SH-SY5Y (cell line): ENCODE results near the gene TRPM2.

Source experiments
- GATA2 ChIP-seq: IDR thresholded peaks from 2 replicates; pipeline ENCODE4 v1.6.1; 2011; ENCODE audit warnings: mild to moderate bottlenecking, low read depth, low read length
- GATA3 ChIP-seq: IDR thresholded peaks from 2 replicates; pipeline ENCODE4 v1.6.1; 2011; ENCODE audit warnings: low read depth, mild to moderate bottlenecking, low read length, moderate library complexity

TRPM2 gene

DNA sequence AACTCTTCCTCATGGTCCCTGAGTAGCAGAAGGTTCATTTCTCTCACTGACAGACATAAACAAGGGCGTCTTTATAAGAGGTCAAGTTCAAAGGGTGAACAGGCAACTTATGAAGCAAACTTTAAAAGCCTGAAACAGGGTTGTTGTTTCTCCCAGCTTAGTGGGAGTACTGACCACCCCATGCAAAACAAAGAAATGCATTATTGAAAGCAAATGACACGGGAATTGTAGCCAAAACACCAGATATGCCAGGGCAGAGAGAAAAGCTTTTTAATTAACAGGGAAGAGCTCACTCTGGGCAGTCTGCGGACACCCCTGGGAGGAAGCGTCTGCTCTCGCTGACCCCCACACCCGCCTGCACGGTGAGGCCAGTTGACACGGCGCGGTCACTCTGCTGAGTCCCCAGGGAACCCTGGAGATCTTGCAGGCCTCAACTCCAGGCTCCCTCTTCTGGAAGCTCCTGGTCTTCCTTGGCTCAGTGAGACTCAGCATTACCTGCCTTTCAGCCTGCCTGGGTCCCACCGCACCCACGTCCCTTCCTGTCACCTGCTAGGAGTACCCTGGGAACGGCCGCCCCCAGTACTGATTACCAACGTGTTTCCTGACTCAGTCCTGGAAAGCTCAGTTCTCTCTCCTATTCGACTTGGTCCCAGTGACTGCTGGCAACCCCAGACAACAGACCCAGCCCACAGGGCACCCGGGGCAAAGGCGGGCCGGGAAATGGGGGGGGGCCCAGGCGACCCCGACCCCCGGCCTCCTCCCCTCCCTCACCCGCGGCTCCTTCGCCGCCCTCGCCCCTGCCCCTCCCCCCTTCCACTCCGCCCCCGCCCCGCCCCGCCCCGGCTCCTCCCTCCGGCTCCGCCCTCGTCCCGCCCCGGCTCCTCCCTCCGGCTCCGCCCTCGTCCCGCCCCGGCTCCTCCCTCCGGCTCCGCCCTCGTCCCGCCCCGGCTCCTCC is 15.2 kb upstream of the TRPM2 start:
- TF ChIP-seq GATA3, result no peak
- no peak for TF ChIP-seq GATA2

DNA sequence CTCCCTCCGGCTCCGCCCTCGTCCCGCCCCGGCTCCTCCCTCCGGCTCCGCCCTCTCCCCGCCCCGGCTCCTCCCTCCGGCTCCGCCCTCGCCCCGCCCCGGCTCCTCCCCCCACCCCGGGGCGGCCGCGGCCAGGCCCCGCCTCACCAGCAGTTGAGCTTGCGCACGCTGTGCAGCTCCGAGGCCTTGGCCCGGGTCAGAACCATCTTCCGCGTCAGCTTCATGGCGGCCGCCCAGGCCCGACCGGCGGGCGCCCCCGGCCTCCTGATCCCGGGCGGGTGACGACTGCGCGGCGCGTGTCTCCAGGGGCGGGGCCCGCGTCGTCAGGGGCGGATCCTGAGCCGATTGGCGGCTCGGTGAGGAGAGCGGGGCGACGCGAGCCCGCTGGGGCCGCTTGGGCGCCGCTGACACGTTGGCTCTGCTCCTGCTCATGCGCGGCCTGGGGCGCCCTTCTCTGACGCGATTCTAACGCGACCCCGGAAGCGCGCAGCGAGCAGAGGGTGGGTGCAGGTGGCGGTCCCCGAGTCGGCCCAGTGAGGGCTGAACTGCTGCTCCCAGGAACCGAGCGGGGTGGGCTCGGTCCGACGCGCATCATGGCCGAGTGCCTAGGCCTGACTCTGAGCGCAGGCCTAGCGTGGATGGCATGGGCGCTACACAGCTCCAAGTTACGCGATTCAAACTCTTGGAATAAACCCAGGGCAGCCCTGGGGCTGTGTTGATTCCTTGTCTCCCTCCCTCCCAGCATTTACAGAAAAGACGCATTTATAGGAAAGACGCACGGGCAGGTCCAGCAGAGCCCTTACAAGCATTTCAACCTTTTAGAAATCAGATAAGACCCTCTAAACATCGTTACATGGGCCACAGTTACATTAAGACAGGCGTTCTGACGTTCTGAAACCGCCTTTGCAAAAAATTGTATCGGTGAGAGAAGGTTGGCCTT is 14.2 kb upstream of the TRPM2 start, which contains the start of gene CFAP410:
Gene CFAP410 (minus strand): TSS at position 420 of the 940 bp plus-strand sequence. CDS start 196 bp downstream, at position 224.
- TF ChIP-seq GATA2 (no peak), GATA3 (no peak)

DNA sequence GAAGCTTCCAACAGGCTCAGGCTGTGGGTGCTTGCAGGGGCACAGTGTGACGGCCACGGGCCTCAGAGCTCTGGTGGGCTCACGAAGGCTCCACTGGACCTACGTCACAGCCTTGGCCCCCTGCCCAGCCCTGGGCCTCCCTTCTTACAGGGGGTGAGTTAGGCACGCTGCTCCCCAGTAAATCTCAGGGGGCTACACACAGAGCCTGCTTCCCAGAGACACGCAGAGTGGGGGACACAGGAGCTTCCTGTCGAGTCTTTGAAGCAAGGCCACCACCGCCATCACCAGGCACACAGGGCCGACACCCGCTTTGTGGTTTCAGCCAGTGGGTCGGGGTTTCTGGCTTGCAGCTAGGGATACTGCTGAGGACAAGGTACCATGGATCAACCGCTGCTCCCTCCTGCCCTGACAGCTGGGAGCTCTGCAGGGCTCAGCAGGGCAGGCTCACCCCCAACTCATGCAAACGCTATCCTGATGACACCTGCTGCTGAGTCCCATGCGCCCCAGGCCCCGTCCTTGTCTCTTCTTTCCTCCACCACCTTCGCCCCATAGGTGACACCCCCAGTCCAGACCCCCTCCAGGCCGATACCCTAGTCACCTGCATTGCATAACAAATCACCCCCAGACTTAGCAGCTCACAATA is 8.8 kb upstream of the TRPM2 start:
- TF ChIP-seq GATA2 (no peak), GATA3 (no peak)

DNA sequence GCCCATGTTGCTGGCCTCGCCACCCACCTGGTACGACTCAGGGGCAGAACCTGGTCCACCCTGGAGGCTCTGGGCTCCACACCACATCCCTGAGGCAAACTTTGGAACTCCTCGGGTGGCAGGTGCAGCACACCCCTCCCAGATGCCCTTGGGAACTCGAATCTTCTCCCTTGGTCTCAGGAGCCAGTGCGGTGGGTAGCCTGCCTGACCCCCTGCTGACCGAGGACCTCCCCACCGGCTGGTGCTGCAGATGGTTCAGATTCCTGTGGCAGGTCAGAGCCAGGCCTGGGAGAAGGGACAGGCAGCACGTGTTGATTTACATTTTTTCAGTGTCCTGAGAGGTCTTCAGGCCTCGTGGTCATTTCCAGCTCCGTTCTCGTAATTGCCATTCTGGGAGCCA is 7.9 kb upstream of the TRPM2 start:
- TF ChIP-seq GATA2 (no peak), GATA3 (no peak)

DNA sequence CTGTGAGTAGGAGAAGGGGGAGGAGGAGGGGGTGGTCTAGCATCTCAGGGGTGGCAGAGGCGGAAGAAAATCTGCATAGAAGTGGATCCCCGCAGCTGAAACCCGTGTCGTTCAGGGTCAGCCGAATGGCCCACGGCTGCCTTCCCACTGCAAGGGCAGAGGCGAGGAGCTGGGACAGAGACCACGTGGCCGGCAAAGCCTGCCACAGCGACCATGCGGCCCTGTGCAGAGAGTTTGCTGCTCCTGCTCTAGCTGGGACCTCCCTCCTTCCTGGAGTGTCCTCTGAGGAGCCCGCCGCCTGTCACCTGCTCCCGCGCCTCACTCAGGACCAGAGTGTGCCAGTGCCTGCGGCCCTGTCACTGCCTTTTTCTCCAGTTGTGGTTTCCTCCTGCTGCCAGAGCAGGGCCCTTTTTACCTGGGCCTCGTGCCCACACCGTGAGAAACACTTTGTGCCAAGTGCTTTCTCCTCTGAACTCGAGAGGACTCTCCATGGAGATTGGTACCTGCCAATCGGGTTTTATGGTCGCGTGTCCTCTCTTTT is 5.4 kb upstream of the TRPM2 start:
- TF ChIP-seq GATA3 (no peak), GATA2 (no peak)

DNA sequence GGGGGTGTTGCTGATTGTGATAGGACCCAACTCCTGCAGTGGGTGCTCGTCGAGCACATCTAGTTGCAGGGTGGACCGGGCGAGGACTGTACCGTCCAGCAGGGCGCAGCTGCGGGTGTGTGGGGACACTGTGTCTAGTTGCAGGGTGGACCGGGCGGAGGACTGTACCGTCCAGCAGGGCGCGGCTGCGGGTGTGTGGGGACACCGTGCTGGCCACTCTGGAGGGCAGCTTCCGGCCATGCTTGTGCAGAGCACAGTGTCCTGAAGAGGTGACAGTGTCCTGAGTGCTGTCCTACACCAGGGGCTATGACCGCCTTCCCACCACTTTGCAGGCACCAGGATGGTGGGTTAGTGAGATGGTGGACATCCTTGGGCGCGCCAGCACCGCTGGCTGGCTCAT is 4.6 kb upstream of the TRPM2 start:
- TF ChIP-seq GATA2 (no peak), GATA3 (no peak)

DNA sequence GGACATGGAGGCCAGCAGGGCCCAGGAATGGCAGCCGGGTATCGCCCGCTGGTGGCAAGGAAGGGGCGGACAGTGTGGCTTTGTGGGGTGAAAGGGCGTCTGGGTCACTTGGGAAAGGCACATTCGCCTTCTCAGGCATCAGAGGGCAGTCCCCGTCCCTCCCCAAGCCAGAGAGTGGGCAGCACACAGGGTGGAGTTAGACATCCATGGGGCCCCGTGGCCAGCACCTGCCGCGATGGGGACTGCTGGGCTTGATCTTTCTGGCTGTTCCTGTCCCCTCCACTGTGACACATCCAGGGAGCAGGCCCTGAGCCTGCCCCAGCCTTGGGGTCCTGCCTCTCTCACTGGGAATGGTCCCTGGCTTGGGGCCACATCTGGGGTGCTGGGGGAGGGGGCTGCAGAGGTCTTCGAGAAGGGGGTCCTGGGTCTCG is 4.0 kb upstream of the TRPM2 start:
- TF ChIP-seq GATA3 (no peak), GATA2 (no peak)

DNA sequence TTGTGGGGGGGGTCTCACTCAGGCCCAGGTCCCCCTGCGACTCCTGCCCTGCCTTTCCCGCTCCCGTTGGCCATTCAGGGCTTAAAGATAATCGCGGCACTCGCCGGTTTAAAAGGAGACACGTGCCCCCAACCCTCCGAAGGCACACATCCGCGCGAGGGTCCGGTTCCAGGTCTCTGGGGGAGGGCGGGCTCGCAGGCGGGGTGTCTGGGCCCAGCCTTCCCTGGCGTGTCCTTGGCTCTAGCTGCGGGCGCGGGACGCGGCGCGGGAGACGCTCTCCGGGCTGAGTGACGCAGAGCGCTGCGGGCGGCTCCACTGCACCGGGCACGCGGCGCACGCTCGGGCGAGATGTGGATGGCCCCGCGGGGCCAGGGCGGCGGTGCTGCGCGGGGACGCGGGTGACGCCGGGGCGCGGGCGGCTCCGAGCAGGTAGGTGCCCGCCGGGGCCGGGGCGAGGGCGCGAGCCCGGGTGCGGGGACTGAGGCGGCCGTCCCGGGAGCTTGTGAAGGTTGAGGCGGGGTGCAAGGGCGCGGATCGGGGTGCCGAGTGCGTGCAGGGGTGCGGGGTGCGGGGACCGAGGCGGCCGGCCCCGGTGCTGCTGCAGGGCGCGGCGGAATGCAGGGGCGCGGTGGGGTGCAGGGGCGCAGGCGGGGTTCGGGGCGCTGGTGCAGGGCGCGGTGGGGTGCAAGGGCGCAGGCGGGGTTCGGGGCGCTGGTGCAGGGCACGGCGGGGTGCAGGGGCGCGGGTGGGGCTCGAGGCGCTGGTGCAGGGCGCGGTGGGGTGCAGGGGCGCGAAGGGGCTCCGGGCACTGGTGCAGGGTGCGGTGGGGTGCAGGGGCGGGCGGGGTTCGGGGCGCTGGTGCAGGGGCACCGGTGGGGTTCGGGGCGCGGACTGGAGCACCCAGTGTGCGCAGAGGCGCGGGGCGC is 3.3 kb upstream of the TRPM2 start:
- TF ChIP-seq GATA2, result no peak
- TF ChIP-seq GATA3, result no peak

DNA sequence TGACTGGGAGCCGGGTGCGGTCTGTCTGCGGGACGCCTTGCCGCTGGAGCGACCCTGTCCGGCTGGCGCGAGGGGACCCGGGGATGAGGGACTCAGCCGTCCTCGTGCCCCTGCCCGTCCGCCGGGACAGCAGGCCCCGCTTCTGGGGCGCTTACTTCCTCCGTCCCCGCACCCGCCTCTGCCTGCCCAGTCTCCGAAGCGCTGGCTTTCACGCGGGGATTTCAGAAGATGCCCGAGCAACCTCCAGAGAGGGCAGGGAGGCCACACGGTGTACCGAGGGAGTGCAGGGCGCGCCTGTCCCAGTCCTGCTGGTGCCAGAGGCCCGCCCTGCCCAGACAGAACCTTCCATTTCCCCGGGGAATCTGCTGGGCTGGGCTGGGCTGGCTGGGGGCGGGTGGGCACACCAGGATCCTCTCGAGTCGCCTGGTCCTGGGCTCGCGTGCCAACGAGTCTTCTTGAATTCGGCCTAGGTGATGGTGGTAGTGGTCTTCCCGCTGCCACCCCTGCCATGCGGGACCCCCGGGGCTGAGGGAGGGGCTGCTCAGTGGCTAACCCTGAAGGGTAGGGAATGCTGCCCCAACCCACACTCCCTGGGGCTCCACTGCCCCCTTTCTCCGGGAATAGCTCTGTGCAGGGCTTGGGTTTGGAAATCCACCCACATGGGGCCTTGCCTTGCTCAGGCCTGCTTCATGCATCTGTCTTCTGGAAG is 2.5 kb upstream of the TRPM2 start:
- TF ChIP-seq GATA2, result no peak
- no peak for TF ChIP-seq GATA3

DNA sequence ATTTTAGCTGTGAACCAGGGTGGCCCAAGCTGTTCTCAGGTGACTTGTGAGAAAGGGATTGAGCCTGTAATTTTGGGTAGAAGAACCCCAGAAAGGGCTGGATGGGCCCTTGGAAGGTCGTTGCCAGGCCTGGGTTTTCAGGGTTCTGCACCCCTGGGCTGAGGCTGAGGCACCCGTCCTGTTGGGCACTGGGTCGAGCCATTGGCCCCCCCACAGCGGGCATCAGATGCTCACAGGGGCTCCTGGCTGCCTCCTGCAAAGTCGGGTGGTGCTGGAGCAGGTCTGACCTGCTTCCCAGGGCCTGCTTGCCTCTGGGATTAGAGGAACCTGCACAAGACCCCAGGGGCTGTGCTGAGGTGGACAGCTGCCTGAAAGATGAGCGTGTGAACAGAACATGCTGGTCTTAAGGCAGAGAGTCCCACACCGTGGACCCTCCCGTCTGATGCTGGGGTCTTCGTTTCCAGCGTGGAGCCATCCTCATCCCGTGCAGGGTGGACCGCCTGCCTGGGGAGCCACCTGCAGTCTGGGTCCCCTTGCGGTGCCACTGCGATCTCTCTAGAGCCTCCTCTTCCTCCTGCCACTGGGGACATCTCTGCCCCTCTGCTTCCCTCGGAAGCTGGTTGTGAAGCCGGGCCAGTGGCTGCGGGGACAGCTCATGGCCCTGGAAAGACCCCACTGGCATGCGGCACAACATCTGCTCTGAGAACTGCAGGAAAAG is 1.7 kb upstream of the TRPM2 start:
- TF ChIP-seq GATA3 (no peak), GATA2 (no peak)

DNA sequence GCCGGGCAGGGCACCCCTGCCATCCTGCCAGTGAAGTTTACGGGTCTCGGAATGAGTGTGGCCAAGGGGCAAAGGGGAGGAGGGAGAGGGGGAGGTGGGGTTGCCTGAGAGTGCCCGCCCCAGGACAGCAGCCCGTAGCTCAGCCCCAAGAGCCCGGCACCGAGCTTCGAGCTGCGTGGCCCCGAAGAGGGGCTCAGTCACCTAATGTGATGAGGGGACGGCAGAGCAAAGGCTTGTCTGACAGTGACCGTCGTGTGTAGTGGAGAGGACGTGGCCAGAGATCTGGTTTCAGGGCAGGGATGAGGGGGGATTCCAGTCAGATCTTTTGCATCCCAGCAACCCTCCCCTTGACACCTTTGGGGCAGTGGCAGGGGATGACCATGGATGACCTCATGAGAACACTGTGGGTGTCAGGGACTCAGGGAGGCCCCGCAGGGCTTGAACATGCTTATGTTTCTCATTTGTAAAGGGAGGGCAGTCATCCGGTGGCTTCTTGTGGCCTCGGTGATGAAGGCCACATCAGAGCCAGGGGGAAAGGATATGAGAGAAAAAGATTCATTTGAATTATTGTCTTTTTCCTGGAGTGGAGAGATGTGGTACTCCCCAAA is 1.1 kb upstream of the TRPM2 start:
- TF ChIP-seq GATA2 (no peak), GATA3 (no peak)
